ENCODE data around the gene CDK14. TPM values are rescaled to one million over a fixed set of nuclear protein-coding genes. Genes with fewer than 3 reads are reported as not detected.
"Not testable (repeated sequence)": the region's sequence is repeated elsewhere in the genome, so short reads cannot be mapped to it uniquely, and the experiment has no call there.

Gene CDK14
- total RNA-seq, 1 donor = 11.1 TPM

- Histone ChIP-seq H3K4me1 (ENCODE audit: insufficient read depth, low read length) (no peaks in the 10 kb centered on the region), H3K4me3 (ENCODE audit: low read length) (no peak overlapping the region), H3K27me3 (ENCODE audit: insufficient read depth, low read length) (no peaks in the 10 kb centered on the region), H3K9me3 (ENCODE audit: low read depth, low read length) (no peaks in the 10 kb centered on the region)
These were observed 155.9 kb downstream of the CDK14 start for GRCh38 chr7:90752051-90752450.

- H3K9me3 ChIP-seq (ENCODE audit: low read depth, low read length) = no peaks in the 10 kb centered on the region
- no peak overlapping the region for H3K4me3 ChIP-seq (ENCODE audit: low read length)
- no peaks in the 10 kb centered on the region for H3K27me3 ChIP-seq (ENCODE audit: insufficient read depth, low read length)
- H3K4me1 ChIP-seq (ENCODE audit: insufficient read depth, low read length) = no peaks in the 10 kb centered on the region
These were observed 158.9 kb downstream of the CDK14 start for GRCh38 chr7:90755041-90755440.

- Histone ChIP-seq H3K9me3 (ENCODE audit: low read depth, low read length) (no peaks in the 10 kb centered on the region), H3K27me3 (ENCODE audit: insufficient read depth, low read length) (no peaks in the 10 kb centered on the region), H3K4me1 (ENCODE audit: insufficient read depth, low read length) (no peaks in the 10 kb centered on the region), H3K4me3 (ENCODE audit: low read length) (no peak overlapping the region)
These were observed 160.2 kb downstream of the CDK14 start for GRCh38 chr7:90756366-90756765.

GRCh38 chr7:90757565-90757950 is 161.4 kb downstream of the CDK14 start:
- H3K4me3 ChIP-seq (ENCODE audit: low read length); H3K4me1 ChIP-seq (ENCODE audit: insufficient read depth, low read length); H3K9me3 ChIP-seq (ENCODE audit: low read depth, low read length); H3K27me3 ChIP-seq (ENCODE audit: insufficient read depth, low read length): not testable (repeated sequence)

GRCh38 chr7:90758933-90759562 is 162.9 kb downstream of the CDK14 start:
- H3K4me3 ChIP-seq (ENCODE audit: low read length) = no peak overlapping the region
- no peaks in the 10 kb centered on the region for H3K27me3 ChIP-seq (ENCODE audit: insufficient read depth, low read length)
- no peaks in the 10 kb centered on the region for H3K4me1 ChIP-seq (ENCODE audit: insufficient read depth, low read length)
- H3K9me3 ChIP-seq (ENCODE audit: low read depth, low read length) = no peaks in the 10 kb centered on the region

GRCh38 chr7:90759710-90760109 is 163.6 kb downstream of the CDK14 start:
- no peaks in the 10 kb centered on the region for H3K4me1 ChIP-seq (ENCODE audit: insufficient read depth, low read length)
- H3K27me3 ChIP-seq (ENCODE audit: insufficient read depth, low read length) = no peaks in the 10 kb centered on the region
- no peak overlapping the region for H3K4me3 ChIP-seq (ENCODE audit: low read length)
- no peaks in the 10 kb centered on the region for H3K9me3 ChIP-seq (ENCODE audit: low read depth, low read length)

GRCh38 chr7:90760892-90761291 is 164.8 kb downstream of the CDK14 start:
- no peaks in the 10 kb centered on the region for H3K27me3 ChIP-seq (ENCODE audit: insufficient read depth, low read length)
- H3K9me3 ChIP-seq (ENCODE audit: low read depth, low read length) = no peaks in the 10 kb centered on the region
- H3K4me3 ChIP-seq (ENCODE audit: low read length) = no peak overlapping the region
- H3K4me1 ChIP-seq (ENCODE audit: insufficient read depth, low read length) = no peaks in the 10 kb centered on the region

- Histone ChIP-seq H3K9me3 (ENCODE audit: low read depth, low read length) (no peaks in the 10 kb centered on the region), H3K4me3 (ENCODE audit: low read length) (no peak overlapping the region), H3K27me3 (ENCODE audit: insufficient read depth, low read length) (no peaks in the 10 kb centered on the region), H3K4me1 (ENCODE audit: insufficient read depth, low read length) (no peaks in the 10 kb centered on the region)
These were observed 165.5 kb downstream of the CDK14 start for GRCh38 chr7:90761584-90761983.

GRCh38 chr7:90763108-90763507 is 167.0 kb downstream of the CDK14 start:
- Histone ChIP-seq H3K27me3 (ENCODE audit: insufficient read depth, low read length) (no peaks in the 10 kb centered on the region), H3K9me3 (ENCODE audit: low read depth, low read length) (no peaks in the 10 kb centered on the region), H3K4me1 (ENCODE audit: insufficient read depth, low read length) (no peaks in the 10 kb centered on the region), H3K4me3 (ENCODE audit: low read length) (no peak overlapping the region)

GRCh38 chr7:90764848-90765570 is 168.9 kb downstream of the CDK14 start:
- no peaks in the 10 kb centered on the region for H3K4me1 ChIP-seq (ENCODE audit: insufficient read depth, low read length)

GRCh38 chr7:90766814-90767564 is 170.9 kb downstream of the CDK14 start:
- no peak overlapping the region for H3K4me3 ChIP-seq (ENCODE audit: low read length)
- H3K4me1 ChIP-seq (ENCODE audit: insufficient read depth, low read length) = no peaks in the 10 kb centered on the region
- H3K27me3 ChIP-seq (ENCODE audit: insufficient read depth, low read length) = no peaks in the 10 kb centered on the region
- H3K9me3 ChIP-seq (ENCODE audit: low read depth, low read length) = no peaks in the 10 kb centered on the region

More at GRCh38 chr7:90764848-90765570, 168.9 kb downstream of the CDK14 start:
- Histone ChIP-seq H3K9me3 (ENCODE audit: low read depth, low read length) (no peaks in the 10 kb centered on the region), H3K27me3 (ENCODE audit: insufficient read depth, low read length) (no peaks in the 10 kb centered on the region), H3K4me3 (ENCODE audit: low read length) (no peak overlapping the region)

GRCh38 chr7:90768301-90768700 is 172.2 kb downstream of the CDK14 start:
- no peaks in the 10 kb centered on the region for H3K9me3 ChIP-seq (ENCODE audit: low read depth, low read length)
- H3K4me3 ChIP-seq (ENCODE audit: low read length) = no peak overlapping the region
- no peaks in the 10 kb centered on the region for H3K4me1 ChIP-seq (ENCODE audit: insufficient read depth, low read length)
- H3K27me3 ChIP-seq (ENCODE audit: insufficient read depth, low read length) = no peaks in the 10 kb centered on the region

- Histone ChIP-seq H3K4me1 (ENCODE audit: insufficient read depth, low read length) (no peaks in the 10 kb centered on the region), H3K4me3 (ENCODE audit: low read length) (no peak overlapping the region), H3K9me3 (ENCODE audit: low read depth, low read length) (no peaks in the 10 kb centered on the region), H3K27me3 (ENCODE audit: insufficient read depth, low read length) (no peaks in the 10 kb centered on the region)
These were observed 172.9 kb downstream of the CDK14 start for GRCh38 chr7:90769036-90769435.

- not testable (repeated sequence) for H3K9me3 ChIP-seq (ENCODE audit: low read depth, low read length); H3K4me3 ChIP-seq (ENCODE audit: low read length); H3K27me3 ChIP-seq (ENCODE audit: insufficient read depth, low read length); H3K4me1 ChIP-seq (ENCODE audit: insufficient read depth, low read length)
These were observed 173.4 kb downstream of the CDK14 start for GRCh38 chr7:90769566-90769965.

GRCh38 chr7:90771281-90771680 is 175.2 kb downstream of the CDK14 start:
- H3K9me3 ChIP-seq (ENCODE audit: low read depth, low read length) = no peaks in the 10 kb centered on the region
- H3K4me1 ChIP-seq (ENCODE audit: insufficient read depth, low read length) = no peaks in the 10 kb centered on the region
- H3K4me3 ChIP-seq (ENCODE audit: low read length) = no peak overlapping the region
- no peaks in the 10 kb centered on the region for H3K27me3 ChIP-seq (ENCODE audit: insufficient read depth, low read length)

All from mononuclear cell (primary cell).